ENCODE results near the gene SMPD4. TPM values are rescaled to one million over a fixed set of nuclear protein-coding genes. Genes with fewer than 3 reads are reported as not detected.
"Not testable (repeated sequence)": the region's sequence is repeated elsewhere in the genome, so short reads cannot be mapped to it uniquely, and the experiment has no call there.

SMPD4 gene
- polyA plus RNA-seq, 1 donor from 2014 or later: 40.6 TPM

GRCh38 chr2:130154773-130155765, 26.3 kb downstream of the SMPD4 start:
- no peak overlapping the region for H2AFZ ChIP-seq (ENCODE audit: low read depth, low read length)
- no peaks in the 10 kb centered on the region for H3K9me2 ChIP-seq (ENCODE audit: insufficient read depth, low read length)
- TF ChIP-seq EP300 (conservative IDR thresholded peaks at IDR 0.05; ENCODE audit: poor library complexity, severe bottlenecking): no peak
- TF ChIP-seq POLR2AphosphoS5 (IDR thresholded peaks at IDR 0.05): no peak
- no peak for TF ChIP-seq MXI1 (conservative IDR thresholded peaks at IDR 0.05; ENCODE audit: poor library complexity, severe bottlenecking)
- TF ChIP-seq RAD21 (conservative IDR thresholded peaks at IDR 0.05): no peak
- TF ChIP-seq SMC3 (conservative IDR thresholded peaks at IDR 0.05; ENCODE audit: poor library complexity): no peak
- TF ChIP-seq TAF1 (IDR thresholded peaks at IDR 0.05; ENCODE audit: low read depth): no peak
- no peak for TF ChIP-seq EZH2 (IDR thresholded peaks at IDR 0.05; ENCODE audit: borderline replicate concordance, insufficient read depth, low read length, poor library complexity, severe bottlenecking)
- no peak for TF ChIP-seq CTCF (IDR thresholded peaks at IDR 0.05; ENCODE audit: poor library complexity, severe bottlenecking)
- H3F3A ChIP-seq (ENCODE audit: insufficient read depth, low read length, poor library complexity, severe bottlenecking): no peaks in the 10 kb centered on the region
- no peaks in the 10 kb centered on the region for H4K20me1 ChIP-seq (ENCODE audit: insufficient read depth)
- H3K27ac ChIP-seq (ENCODE audit: low read length): no peak overlapping the region
- no peaks in the 10 kb centered on the region for H3K27me3 ChIP-seq (ENCODE audit: insufficient read depth, low read depth, low read length)
- no peaks in the 10 kb centered on the region for H3K79me2 ChIP-seq (replicated peaks; ENCODE audit: insufficient read depth, low read length)
- no peak overlapping the region for H3K4me3 ChIP-seq (ENCODE audit: low read length)
- no peak overlapping the region for H3K9ac ChIP-seq (ENCODE audit: low read length)
- H3K4me2 ChIP-seq (ENCODE audit: low read length): no peak overlapping the region
- H3K9me3 ChIP-seq (ENCODE audit: low read length): no peaks in the 10 kb centered on the region
- no peaks in the 10 kb centered on the region for H3K36me3 ChIP-seq (ENCODE audit: insufficient read depth, low read length)

- not testable (repeated sequence) for H3K27me3 ChIP-seq (ENCODE audit: insufficient read depth, low read depth, low read length); H3K9me3 ChIP-seq (ENCODE audit: low read length); H3K9me2 ChIP-seq (ENCODE audit: insufficient read depth, low read length); H3K9ac ChIP-seq (ENCODE audit: low read length); H3K27ac ChIP-seq (ENCODE audit: low read length); H3K79me2 ChIP-seq (replicated peaks; ENCODE audit: insufficient read depth, low read length); H3K4me2 ChIP-seq (ENCODE audit: low read length); H2AFZ ChIP-seq (ENCODE audit: low read depth, low read length); H3F3A ChIP-seq (ENCODE audit: insufficient read depth, low read length, poor library complexity, severe bottlenecking); H3K4me3 ChIP-seq (ENCODE audit: low read length); H4K20me1 ChIP-seq (ENCODE audit: insufficient read depth); H3K36me3 ChIP-seq (ENCODE audit: insufficient read depth, low read length)
These were observed 27.0 kb downstream of the SMPD4 start for GRCh38 chr2:130154423-130154770.

GRCh38 chr2:130153721-130154422, 27.5 kb downstream of the SMPD4 start:
- not testable (repeated sequence) for H2AFZ ChIP-seq (ENCODE audit: low read depth, low read length); H3K9me3 ChIP-seq (ENCODE audit: low read length); H3K9ac ChIP-seq (ENCODE audit: low read length); H3K36me3 ChIP-seq (ENCODE audit: insufficient read depth, low read length); H3K9me2 ChIP-seq (ENCODE audit: insufficient read depth, low read length); H3K4me3 ChIP-seq (ENCODE audit: low read length); H3K79me2 ChIP-seq (replicated peaks; ENCODE audit: insufficient read depth, low read length); H3K27me3 ChIP-seq (ENCODE audit: insufficient read depth, low read depth, low read length); H3F3A ChIP-seq (ENCODE audit: insufficient read depth, low read length, poor library complexity, severe bottlenecking); H3K4me2 ChIP-seq (ENCODE audit: low read length); H3K27ac ChIP-seq (ENCODE audit: low read length); H4K20me1 ChIP-seq (ENCODE audit: insufficient read depth)

All from neural cell (in vitro differentiated cells).